K562 (cell line): Measurements from ENCODE around the gene HSD17B8. TPM values are rescaled to one million over a fixed set of nuclear protein-coding genes. Genes with fewer than 3 reads are reported as not detected.

Source experiments
- ATAC-seq: fragments of 200-7000 bp; cut with Tn5 transposase; 3 replicates; pipeline ENCODE4 v1.9.1; 2020; ENCODE audit warnings: moderate library complexity
- BruUV-seq: library from RNA; stranded (reverse); fragments of 400-500 nt; replicated peaks from 2 replicates; lab custom pipeline; 2021; lab: Mats Ljungman, UMichigan
- CTCF ChIA-PET: fragments of 300-600 bp; formaldehyde crosslinking; extraction: SDS; loops from one replicate; lab custom pipeline; 2021; ENCODE audit warnings: low intra/inter-chr PET ratio; lab: Yijun Ruan, JAX
- POLR2A ChIA-PET: fragments of 300-600, 350-650 bp; sonication (Branson Sonifier 250); formaldehyde crosslinking; extraction: SDS; loops from one replicate; lab custom pipeline; 2021; ENCODE audit warnings: antibody characterized with exemption, inconsistent platforms; lab: Yijun Ruan, JAX
- DNase-seq, 4 experiments: peaks; one replicate each; pipeline versions ENCODE4 v3.0.0 to v3.0.0-alpha.2; 2011 to 2018; ENCODE audit warnings: low spot score in 3 of 4, mixed read lengths in 3 of 4; ENCODE audit errors: extremely low read depth in 1 of 4
- FAIRE-seq: peaks from 2 replicates; lab custom pipeline; 2011; peaks lifted over from hg19 to GRCh38; lab: Jason Lieb, UNC
- H2AFZ ChIP-seq: 2 replicates; pipeline ENCODE4 v1.6.0; 2011; ENCODE audit warnings: low read depth, low read length, control low read depth, inconsistent platforms
- H3K27ac ChIP-seq: fragments of 200-600 bp; 3 replicates; pipeline ENCODE4 v1.8.0; 2011; ENCODE audit warnings: low read depth, mild to moderate bottlenecking, control low read depth, inconsistent platforms, low read length, moderate library complexity, mixed read lengths; ENCODE audit errors: extremely low read depth
- H3K27me3 ChIP-seq, 2 experiments: fragments of 300-600 bp in 1 of 2; 2 replicates in 1 of 2; 3 replicates in 1 of 2; pipeline versions ENCODE4 v1.6.0 to v1.8.0; 2011; ENCODE audit warnings: inconsistent platforms in 2 of 2, low read length in 2 of 2, mild to moderate bottlenecking in 1 of 2, mixed read lengths in 1 of 2, moderate library complexity in 1 of 2; ENCODE audit not compliant: control insufficient read depth in 2 of 2, insufficient read depth in 2 of 2
- H3K36me3 ChIP-seq: fragments of 300-600 bp; 3 replicates; pipeline ENCODE4 v1.8.0; 2011; ENCODE audit warnings: mild to moderate bottlenecking, low read length, inconsistent platforms; ENCODE audit not compliant: control insufficient read depth, insufficient read depth
- H3K4me1 ChIP-seq, 2 experiments: fragments of 200-600 bp in 1 of 2; replicated peaks in 1 of 2; 2 replicates in 1 of 2; 3 replicates in 1 of 2; pipeline versions ENCODE4 v1.5.1 to v1.8.0; 2011; ENCODE audit warnings: inconsistent platforms in 2 of 2, low read length in 2 of 2, mild to moderate bottlenecking in 1 of 2, mixed read lengths in 1 of 2, moderate library complexity in 1 of 2; ENCODE audit not compliant: control insufficient read depth in 2 of 2, insufficient read depth in 2 of 2
- H3K4me2 ChIP-seq: 2 replicates; pipeline ENCODE4 v1.6.1; 2011; ENCODE audit warnings: low read length, control low read depth, inconsistent platforms, mixed read lengths; ENCODE audit not compliant: insufficient read depth
- H3K4me3 ChIP-seq: fragments of 200-600 bp; sonication (generic), shearing (Covaris generic); 2 replicates; pipeline ENCODE4 v1.5.1; 2016; ENCODE audit warnings: control low read depth, inconsistent platforms
- H3K79me2 ChIP-seq: fragments of 200-600 bp; 3 replicates; pipeline ENCODE4 v1.8.0; 2011; ENCODE audit warnings: low read length, inconsistent platforms; ENCODE audit not compliant: control insufficient read depth, insufficient read depth
- H3K9ac ChIP-seq, 2 experiments: 2 replicates each; pipeline versions ENCODE4 v1.6.0 to v1.6.1; 2011; ENCODE audit warnings: low read depth in 2 of 2, low read length in 2 of 2, control low read depth in 1 of 2, inconsistent platforms in 1 of 2, mild to moderate bottlenecking in 1 of 2, mixed read lengths in 1 of 2; ENCODE audit not compliant: insufficient read depth in 1 of 2
- H3K9me1 ChIP-seq: one replicate; pipeline ENCODE4 v1.6.0; 2011; ENCODE audit warnings: inconsistent platforms, mild to moderate bottlenecking, low read length, moderate library complexity; ENCODE audit not compliant: control insufficient read depth, insufficient read depth
- H3K9me3 ChIP-seq: replicated peaks from 2 replicates; pipeline ENCODE4 v1.5.1; 2011; ENCODE audit warnings: low read depth, low read length, inconsistent platforms; ENCODE audit not compliant: control insufficient read depth, insufficient read depth
- H4K20me1 ChIP-seq: replicated peaks from 2 replicates; pipeline ENCODE4 v1.6.1; 2011; ENCODE audit warnings: low read length, inconsistent platforms, mixed read lengths; ENCODE audit not compliant: control insufficient read depth, insufficient read depth
- CEBPG ChIP-seq, 3 experiments: fragments of 200-800 bp in 1 of 3; sonication (Bioruptor generic) in 1 of 3; sonication (generic) in 1 of 3; formaldehyde crosslinking in 1 of 3; IDR thresholded peaks in 2 of 3; conservative IDR thresholded peaks in 1 of 3; 2 replicates each; pipeline versions ENCODE4 v1.6.1 to v1.8.0; 2016 to 2022; ENCODE audit warnings: missing compliant biosample characterization in 2 of 3, missing genetic modification characterization in 2 of 3, mild to moderate bottlenecking in 1 of 3, missing genetic modification reagents in 1 of 3
- CREM ChIP-seq: IDR thresholded peaks from 2 replicates; pipeline ENCODE4 v1.6.1; 2014; ENCODE audit warnings: antibody characterized with exemption, low read depth
- IRF1 ChIP-seq: sonication (generic); formaldehyde crosslinking; IDR thresholded peaks from 2 replicates; pipeline ENCODE4 v1.8.0; 2022; ENCODE audit warnings: missing genetic modification reagents, mild to moderate bottlenecking, borderline replicate concordance
- JUND ChIP-seq, 2 experiments: IDR thresholded peaks; 2 replicates in 1 of 2; 3 replicates in 1 of 2; pipeline ENCODE4 v1.6.1; 2011; ENCODE audit warnings: borderline replicate concordance in 2 of 2, low read depth in 2 of 2, low read length in 2 of 2, improper control_type of control experiment in 1 of 2, missing biosample characterization in 1 of 2, missing genetic modification characterization in 1 of 2, missing genetic modification reagents in 1 of 2
- KDM2B ChIP-seq: fragments of 250-450 bp; sonication (Bioruptor Pico); IDR thresholded peaks from 2 replicates; pipeline ENCODE4 v1.8.0; 2021; ENCODE audit warnings: mild to moderate bottlenecking, moderate library complexity
- KLF6 ChIP-seq: fragments of 250-450 bp; sonication (Bioruptor Pico); IDR thresholded peaks from 2 replicates; pipeline ENCODE4 v1.4.0; 2020; ENCODE audit warnings: mild to moderate bottlenecking, moderate library complexity, borderline replicate concordance
- MBD2 ChIP-seq: sonication (generic); IDR thresholded peaks from 2 replicates; pipeline ENCODE4 v1.6.1; 2016; ENCODE audit warnings: low read depth, borderline replicate concordance
- MTA3 ChIP-seq: fragments of 450-650 bp; formaldehyde crosslinking; IDR thresholded peaks from 2 replicates; pipeline ENCODE4 v1.6.1; 2017; ENCODE audit warnings: mild to moderate bottlenecking, borderline replicate concordance
- NFIC ChIP-seq: fragments of 450-650 bp; IDR thresholded peaks from 2 replicates; pipeline ENCODE4 v1.6.1; 2017; ENCODE audit warnings: mild to moderate bottlenecking, inconsistent platforms
- TFAP4 ChIP-seq: sonication (generic); formaldehyde crosslinking; IDR thresholded peaks from 2 replicates; pipeline ENCODE4 v1.8.0; 2022; ENCODE audit warnings: missing genetic modification reagents, mild to moderate bottlenecking, moderate library complexity, borderline replicate concordance
- ZC3H4 ChIP-seq: sonication (generic); formaldehyde crosslinking; IDR thresholded peaks from 2 replicates; pipeline ENCODE4 v1.9.0; 2021; ENCODE audit warnings: missing genetic modification reagents, borderline replicate concordance
- ZNF263 ChIP-seq: sonication (generic); formaldehyde crosslinking; IDR thresholded peaks from 2 replicates; pipeline ENCODE4 v1.8.0; 2022; ENCODE audit warnings: mild to moderate bottlenecking, missing genetic modification reagents, borderline replicate concordance
- ZNF311 ChIP-seq: fragments of 250-450 bp; sonication (Bioruptor Pico); IDR thresholded peaks from 2 replicates; pipeline ENCODE4 v1.4.0; 2020; ENCODE audit warnings: mild to moderate bottlenecking, moderate library complexity
- ZNF668 ChIP-seq: fragments of 250-450 bp; sonication (Bioruptor Pico); IDR thresholded peaks from 2 replicates; pipeline ENCODE4 v1.8.0; 2022; ENCODE audit warnings: mild to moderate bottlenecking, inconsistent platforms
- WGBS: fragments of 100-300 bp; shearing (Covaris generic); methylation state at CpG from one replicate; pipeline ENCODE4 v1.1.6; 2016; ENCODE audit warnings: low coverage, mixed read lengths; ENCODE audit not compliant: insufficient coverage; ENCODE audit errors: missing lambda C conversion rate; 5-methylcytosine and 5-hydroxymethylcytosine counted together
- in situ Hi-C: fragments of 300-500 bp; cut with MboI; formaldehyde crosslinking; loops from 4 replicates; pipeline ENCODE4 v1.15.0; 2018; ENCODE audit warnings: inconsistent platforms, mixed read lengths
- intact Hi-C: fragments of 100-400 bp; cut with micrococcal nuclease; formaldehyde crosslinking; loops from 2 replicates; pipeline ENCODE4 v1.14.2; 2022
- polyA plus RNA-seq, 8 experiments: library from polyadenylated mRNA; depleted of rRNA in 4 of 8; stranded (reverse) in 5 of 8; unstranded in 3 of 8; fragments of >200 nt; fragmentation: Nextera tagmentation in 2 of 8; fragmentation: Illumina TruSeq in 1 of 8; extraction: Ambion mirVana in 2 of 8; extraction: Trizol in 1 of 8; gene quantifications; 2 replicates each; pipeline versions ENCODE4 v1.2.1 to v1.2.3, GENCODE V29; 2011 to 2014; ENCODE audit warnings: inconsistent platforms in 1 of 8, missing spikeins in 1 of 8
- total RNA-seq, 7 experiments: library from RNA; depleted of rRNA in 6 of 7; stranded (reverse); fragments of >200 nt in 6 of 7; fragmentation: Illumina TruSeq in 2 of 7; extraction: Trizol in 2 of 7; gene quantifications; 2 replicates each; pipeline versions ENCODE4 v1.2.1 to v1.2.3, GENCODE V29; 2011 to 2021; ENCODE audit warnings: low replicate concordance in 1 of 7
- TF ChIP-seq, protein P1 (sequence below): fragments of 200-800 bp; sonication (Bioruptor generic); IDR thresholded peaks from 2 replicates; pipeline ENCODE4 v1.6.1; 2017; ENCODE audit warnings: missing genetic modification characterization, missing compliant biosample characterization

The HSD17B8 gene
- total and polyA plus RNA-seq, 9 of the 15 experiments (the other 6 are each of a cell fraction or from before 2014, with no cell fraction given) = 3.7 to 35.2 (median 14.2) TPM

DNA sequence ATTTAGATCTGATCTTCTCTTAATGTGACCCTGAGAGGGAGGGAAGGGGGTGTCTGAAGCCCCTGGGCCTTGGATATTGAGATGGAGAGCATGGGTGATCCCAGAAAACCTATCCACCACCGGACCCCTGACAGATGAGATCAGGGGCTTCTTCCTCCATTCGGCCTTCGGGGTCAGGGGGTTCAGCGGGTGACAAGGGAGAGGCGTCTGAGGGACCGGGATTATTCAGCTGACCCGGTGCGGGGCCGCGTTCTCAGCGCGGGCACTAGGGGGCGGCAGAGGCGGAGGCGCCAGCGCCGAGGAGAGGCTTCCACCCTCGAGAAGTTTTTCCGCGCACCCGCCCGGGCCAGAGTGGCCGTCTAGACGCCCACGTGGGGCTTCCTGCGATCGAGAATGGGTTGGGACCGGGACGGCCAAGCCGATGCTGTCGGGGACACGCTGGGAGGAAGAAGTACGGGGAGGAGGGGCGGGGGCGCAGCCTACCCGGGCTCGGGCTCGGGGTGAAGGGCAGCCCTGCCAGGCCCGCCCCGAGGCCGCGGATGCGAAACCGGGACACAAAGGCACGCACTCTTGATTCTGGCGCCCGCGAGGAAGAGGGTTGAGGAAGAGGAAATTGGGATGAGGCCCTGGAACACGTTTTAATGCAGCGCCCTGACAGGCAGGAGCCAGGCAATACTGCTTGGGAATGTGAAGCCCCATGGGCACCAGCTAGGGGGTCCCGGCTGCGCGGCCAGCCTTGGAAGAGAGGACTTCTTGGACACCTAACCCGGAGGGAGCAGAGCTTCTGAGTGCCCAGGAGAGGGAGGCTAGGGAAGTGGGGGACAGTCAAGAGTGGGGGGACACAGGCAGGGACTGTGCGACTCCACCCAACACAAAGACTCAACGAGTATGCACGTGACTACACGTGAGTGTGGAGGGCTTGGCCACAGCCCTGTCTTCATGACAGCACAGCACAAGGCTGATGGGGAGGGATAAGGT lies 42.8 kb upstream of the HSD17B8 start:
- Histone ChIP-seq H3K9ac (peak overlapping the region; percentile 55 to 91), H3K36me3 (no peaks in the 10 kb centered on the region), H3K4me1 (peaks cover 7 to 26% of the 10 kb centered on the region in 2 experiments; a peak in 3 of 5 replicates), H2AFZ (peak overlapping the region; percentile 92), H3K27me3 (peaks cover 5 to 39% of the 10 kb centered on the region in 2 experiments; a peak in 3 of 5 replicates), H3K9me1 (no peaks in the 10 kb centered on the region), H3K79me2 (no peaks in the 10 kb centered on the region), H4K20me1 (no peaks in the 10 kb centered on the region; the same call in 1 of the 2 replicates), H3K27ac (no peak overlapping the region), H3K9me3 (no peaks in the 10 kb centered on the region), H3K4me3 (peak overlapping the region; percentile 30), H3K4me2 (peak overlapping the region; percentile 60)
- peak; percentile 83 to 95 (median 93) for DNase-seq
- BruUV-seq = no TSS peak
- in situ Hi-C loops (loop anchor here (5.0 kb wide), 1 partner anchor 1024 kb away; no protein-coding TSS in a partner anchor), intact Hi-C loops (loop anchor here (1.0 to 2.0 kb wide), 2 partner anchors 35 to 87 kb away; no protein-coding TSS in a partner anchor)
- POLR2A ChIA-PET = interaction anchor here (0.6 to 1.5 kb wide), 7 partner anchors 8 to 146 kb away, joined by 3 to 4 read pairs (median 3); no protein-coding TSS in a partner anchor
- ATAC-seq = peak; percentile 97
- CTCF ChIA-PET = interaction anchor here (1.1 to 3.5 kb wide), 6 partner anchors 12 to 246 kb away, joined by 3 to 21 read pairs (median 5); no protein-coding TSS in a partner anchor
- 5% methylated on average over 43 of the region's 58 CpGs for WGBS
- peak; percentile 87 for FAIRE-seq
- TF ChIP-seq NFIC (peak; percentile 47), KDM2B (CRISPR knock-in tag) (peak; percentile 91), KLF6 (CRISPR knock-in tag) (no peak), IRF1 (CRISPR knock-in tag) (no peak), CREM (peak; percentile 39; the same call in 1 of the 2 replicates), ZNF311 (CRISPR knock-in tag) (no peak), MBD2 (peak; percentile 14; the same call in 1 of the 2 replicates), CEBPG (CRISPR knock-in tag; IDR thresholded peaks at IDR 0.05) (no peak), CEBPG (tag; conservative IDR thresholded peaks at IDR 0.05 in 1 of 2, IDR thresholded peaks at IDR 0.05 in 1 of 2) (no peak), MTA3 (peak; percentile 73; the same call in 1 of the 2 replicates), ZC3H4 (no peak), ZNF668 (CRISPR knock-in tag) (no peak), TFAP4 (peak; percentile 87), JUND (IDR thresholded peaks at IDR 0.05; ENCODE audit: borderline replicate concordance, low read depth, low read length) (0 out of 2 replicates have a peak, but pooled peaks have one; percentile 19), JUND (tag; IDR thresholded peaks at IDR 0.05; ENCODE audit: borderline replicate concordance, low read depth, low read length) (no peak; the same call in 2 of the 3 replicates), ZNF263 (0 out of 2 replicates have a peak, but pooled peaks have one; percentile 14)
- TF ChIP-seq, protein P1, sequence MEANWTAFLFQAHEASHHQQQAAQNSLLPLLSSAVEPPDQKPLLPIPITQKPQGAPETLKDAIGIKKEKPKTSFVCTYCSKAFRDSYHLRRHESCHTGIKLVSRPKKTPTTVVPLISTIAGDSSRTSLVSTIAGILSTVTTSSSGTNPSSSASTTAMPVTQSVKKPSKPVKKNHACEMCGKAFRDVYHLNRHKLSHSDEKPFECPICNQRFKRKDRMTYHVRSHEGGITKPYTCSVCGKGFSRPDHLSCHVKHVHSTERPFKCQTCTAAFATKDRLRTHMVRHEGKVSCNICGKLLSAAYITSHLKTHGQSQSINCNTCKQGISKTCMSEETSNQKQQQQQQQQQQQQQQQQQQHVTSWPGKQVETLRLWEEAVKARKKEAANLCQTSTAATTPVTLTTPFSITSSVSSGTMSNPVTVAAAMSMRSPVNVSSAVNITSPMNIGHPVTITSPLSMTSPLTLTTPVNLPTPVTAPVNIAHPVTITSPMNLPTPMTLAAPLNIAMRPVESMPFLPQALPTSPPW (CRISPR knock-in tag) = peak; percentile 43; the same call in 1 of the 2 replicates
